Suprapubic skin (tissue), 4 donors: ENCODE data around the gene DDX41. TPM values are rescaled to one million over a fixed set of nuclear protein-coding genes. Genes with fewer than 3 reads are reported as not detected.
"Not testable (repeated sequence)": the region's sequence is repeated elsewhere in the genome, so short reads cannot be mapped to it uniquely, and the experiment has no call there.

ENCODE experiments used
- DNase-seq, 2 donors: peaks; one replicate each; pipeline ENCODE4 v3.0.0-alpha.2; 2019; ENCODE audit warnings: low spot score in 2 of 2
- H3K27ac ChIP-seq: fragments of 200-600 bp; sonication (generic); one replicate; pipeline ENCODE4 v1.5.1; 2019
- H3K27me3 ChIP-seq: fragments of 200-600 bp; sonication (generic); one replicate; pipeline ENCODE4 v1.5.1; 2019
- H3K36me3 ChIP-seq: fragments of 200-600 bp; sonication (generic); one replicate; pipeline ENCODE4 v1.5.1; 2019
- H3K4me1 ChIP-seq: fragments of 200-600 bp; sonication (generic); one replicate; pipeline ENCODE4 v1.5.1; 2019
- H3K4me3 ChIP-seq: fragments of 200-600 bp; sonication (generic); one replicate; pipeline ENCODE4 v1.5.1; 2019; ENCODE audit warnings: mild to moderate bottlenecking
- H3K9me3 ChIP-seq: fragments of 200-600 bp; sonication (generic); one replicate; pipeline ENCODE4 v1.5.1; 2019
- CTCF ChIP-seq, 2 donors: fragments of 200-600 bp in 1 of 2; fragments of 450-650 bp in 1 of 2; sonication (generic) in 1 of 2; IDR thresholded peaks; one replicate each; pipeline ENCODE4 v1.5.1; 2016 to 2019; ENCODE audit warnings: antibody characterized with exemption in 2 of 2, mild to moderate bottlenecking in 1 of 2, moderate library complexity in 1 of 2
- EP300 ChIP-seq: sonication (generic); formaldehyde crosslinking; IDR thresholded peaks from one replicate; pipeline ENCODE4 v1.6.1; 2017; ENCODE audit warnings: antibody characterized with exemption
- POLR2A ChIP-seq, 2 donors: fragments of 450-650 bp; IDR thresholded peaks; one replicate each; pipeline ENCODE4 v1.6.1; 2017; ENCODE audit warnings: antibody characterized with exemption in 2 of 2, mild to moderate bottlenecking in 2 of 2, moderate library complexity in 2 of 2
- POLR2AphosphoS5 ChIP-seq, 3 donors: sonication (generic); formaldehyde crosslinking; IDR thresholded peaks; one replicate each; pipeline ENCODE4 v1.6.1; 2017; ENCODE audit warnings: antibody characterized with exemption in 3 of 3
- WGBS: methylation state at CpG from one replicate; pipeline ENCODE4 v1.1.5; 2018; 5-methylcytosine and 5-hydroxymethylcytosine counted together
- total RNA-seq, 4 donors: library from RNA; depleted of rRNA; stranded (reverse); fragments of >200 nt; gene quantifications; one replicate each; pipeline ENCODE4 v1.1.0, GENCODE V29; 2016

DDX41 gene
- total RNA-seq, 4 donors from 2014 or later, result 83.8 to 148 (median 103) TPM

DNA sequence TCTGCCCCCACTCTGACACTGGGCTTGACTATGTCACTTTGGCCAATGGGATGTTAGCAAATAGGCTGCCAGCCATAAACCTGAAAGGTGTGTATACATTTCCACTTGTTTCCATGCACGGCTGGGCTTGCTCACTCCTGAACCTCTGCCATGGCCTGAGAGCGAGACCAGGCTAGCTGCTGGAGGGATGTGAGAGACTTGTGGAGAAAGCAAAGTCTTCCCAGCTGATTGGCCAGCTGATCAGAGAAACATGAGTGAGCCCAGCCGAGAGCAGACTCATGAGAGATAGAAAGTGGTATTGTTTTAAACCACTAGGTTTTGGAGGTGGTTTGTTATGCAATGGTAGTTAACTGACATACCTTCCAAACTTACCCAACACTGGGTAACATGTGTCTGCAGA lies 23.7 kb upstream of the DDX41 start:
- TF ChIP-seq POLR2AphosphoS5 (IDR thresholded peaks at IDR 0.05), result no peak
- Histone ChIP-seq H3K4me3 (no peak overlapping the region), H3K27me3 (no peaks in the 10 kb centered on the region), H3K4me1 (peaks cover 65% of the 10 kb centered on the region), H3K27ac (peak overlapping the region; percentile 62), H3K36me3 (peaks cover 28% of the 10 kb centered on the region), H3K9me3 (no peaks in the 10 kb centered on the region)
- 36% methylated on average over 3 of the region's 3 CpGs for WGBS
- DNase-seq, result no peak

DNA sequence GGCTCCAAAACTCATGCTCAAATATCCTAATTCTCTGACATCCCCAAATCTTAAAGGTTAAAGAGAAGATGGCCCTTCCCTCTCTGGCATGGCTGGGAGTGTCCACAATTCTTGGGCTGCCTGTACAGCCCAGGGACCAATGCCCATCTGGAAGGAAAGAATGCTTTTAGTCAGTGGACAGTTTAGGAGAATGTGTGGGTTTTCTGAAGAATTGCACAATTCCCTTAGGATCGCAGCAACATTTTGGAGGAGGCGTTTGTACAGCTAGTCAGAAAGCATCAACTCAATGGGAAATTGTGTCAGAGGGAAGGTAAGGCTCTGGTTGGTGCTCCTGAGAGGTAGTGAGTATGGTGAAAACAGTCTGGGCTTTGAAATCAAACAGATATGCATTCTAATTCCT lies 22.6 kb upstream of the DDX41 start:
- DNase-seq, result no peak
- Histone ChIP-seq H3K27ac (peak overlapping the region; percentile 62), H3K27me3 (no peaks in the 10 kb centered on the region), H3K36me3 (peaks cover 35% of the 10 kb centered on the region), H3K4me1 (peaks cover 55% of the 10 kb centered on the region), H3K4me3 (no peak overlapping the region), H3K9me3 (no peaks in the 10 kb centered on the region)
- WGBS, result 66% methylated on average over 2 of the region's 2 CpGs
- TF ChIP-seq POLR2AphosphoS5 (IDR thresholded peaks at IDR 0.05) (peak in 2 of 3 donors; percentile 17 to 24), POLR2A (IDR thresholded peaks at IDR 0.05) (no peak)

GRCh38 chr5:177538876-177539275 lies 22.1 kb upstream of the DDX41 start:
- peaks cover 38% of the 10 kb centered on the region for H3K36me3 ChIP-seq
- H3K4me1 ChIP-seq, result peaks cover 49% of the 10 kb centered on the region
- peak overlapping the region; percentile 62 for H3K27ac ChIP-seq
- no peaks in the 10 kb centered on the region for H3K27me3 ChIP-seq
- no peak for DNase-seq
- no peaks in the 10 kb centered on the region for H3K9me3 ChIP-seq
- WGBS, result 57% methylated on average over 10 of the region's 10 CpGs
- no peak overlapping the region for H3K4me3 ChIP-seq
- TF ChIP-seq CTCF (IDR thresholded peaks at IDR 0.05), result no peak
- TF ChIP-seq POLR2A (IDR thresholded peaks at IDR 0.05), result no peak

GRCh38 chr5:177537389-177538361 lies 20.9 kb upstream of the DDX41 start:
- H3K27ac ChIP-seq, result peak overlapping the region; percentile 4
- no peak overlapping the region for H3K4me3 ChIP-seq
- H3K4me1 ChIP-seq, result peaks cover 41% of the 10 kb centered on the region
- no peak for TF ChIP-seq CTCF (IDR thresholded peaks at IDR 0.05)
- TF ChIP-seq POLR2AphosphoS5 (IDR thresholded peaks at IDR 0.05), result no peak
- TF ChIP-seq EP300, result no peak
- TF ChIP-seq POLR2A (IDR thresholded peaks at IDR 0.05), result no peak
- 33% methylated on average over 15 of the region's 15 CpGs for WGBS
- H3K36me3 ChIP-seq, result peaks cover 44% of the 10 kb centered on the region
- DNase-seq, result no peak
- H3K27me3 ChIP-seq, result no peaks in the 10 kb centered on the region
- no peaks in the 10 kb centered on the region for H3K9me3 ChIP-seq

DNA sequence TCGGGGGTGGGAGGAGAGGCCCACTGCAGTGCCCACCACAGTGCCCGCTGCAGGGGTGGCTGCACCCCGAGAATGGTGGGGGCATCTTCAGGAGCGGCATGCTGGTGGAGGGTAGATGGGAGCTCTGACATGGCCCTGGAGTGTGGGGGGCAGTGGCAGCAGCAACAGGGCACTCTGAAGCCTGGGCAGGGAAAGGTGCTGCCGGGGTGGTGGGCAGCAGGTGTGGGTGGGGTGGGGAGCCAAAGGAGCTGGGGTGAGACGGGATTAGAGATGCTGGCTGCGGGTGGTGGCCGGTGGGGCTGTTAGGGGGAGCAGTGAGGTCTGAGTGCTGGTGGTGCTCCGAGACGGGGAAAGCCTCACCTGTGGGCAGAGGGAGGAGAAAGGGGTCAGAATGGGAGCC lies 19.6 kb upstream of the DDX41 start:
- WGBS, result 92% methylated on average over 10 of the region's 10 CpGs
- H3K9me3 ChIP-seq, result no peaks in the 10 kb centered on the region
- no peak for DNase-seq
- no peak overlapping the region for H3K4me3 ChIP-seq
- TF ChIP-seq EP300, result no peak
- no peak for TF ChIP-seq POLR2AphosphoS5 (IDR thresholded peaks at IDR 0.05)
- no peak for TF ChIP-seq CTCF (IDR thresholded peaks at IDR 0.05)
- TF ChIP-seq POLR2A (IDR thresholded peaks at IDR 0.05), result no peak
- H3K27ac ChIP-seq, result no peak overlapping the region
- H3K36me3 ChIP-seq, result peaks cover 57% of the 10 kb centered on the region
- no peaks in the 10 kb centered on the region for H3K27me3 ChIP-seq
- peaks cover 43% of the 10 kb centered on the region for H3K4me1 ChIP-seq

DNA sequence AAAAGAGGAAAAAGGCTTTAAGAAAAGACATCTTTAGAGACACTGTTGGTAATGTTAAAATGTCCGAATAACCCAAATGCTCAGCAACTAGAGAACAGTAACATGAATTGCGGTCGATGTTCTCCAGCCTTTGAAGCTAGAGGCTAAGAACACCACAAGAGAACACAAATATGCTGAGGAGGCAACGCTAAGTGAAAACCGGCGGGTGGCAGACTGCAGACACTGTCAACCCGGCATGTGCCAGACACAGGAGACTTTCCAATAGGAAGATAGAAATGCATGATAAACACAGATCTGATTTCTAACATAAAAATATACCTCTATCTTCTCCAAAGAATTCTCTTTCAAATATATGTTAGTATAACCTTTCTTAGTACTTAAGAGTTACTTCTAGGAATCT lies 18.4 kb upstream of the DDX41 start:
- Histone ChIP-seq H3K9me3 (no peaks in the 10 kb centered on the region), H3K27ac (no peak overlapping the region), H3K4me3 (no peak overlapping the region), H3K4me1 (peaks cover 48% of the 10 kb centered on the region), H3K27me3 (no peaks in the 10 kb centered on the region), H3K36me3 (peaks cover 70% of the 10 kb centered on the region)
- no peak for TF ChIP-seq EP300
- TF ChIP-seq CTCF (IDR thresholded peaks at IDR 0.05), result no peak
- WGBS, result 92% methylated on average over 7 of the region's 7 CpGs
- no peak for DNase-seq

DNA sequence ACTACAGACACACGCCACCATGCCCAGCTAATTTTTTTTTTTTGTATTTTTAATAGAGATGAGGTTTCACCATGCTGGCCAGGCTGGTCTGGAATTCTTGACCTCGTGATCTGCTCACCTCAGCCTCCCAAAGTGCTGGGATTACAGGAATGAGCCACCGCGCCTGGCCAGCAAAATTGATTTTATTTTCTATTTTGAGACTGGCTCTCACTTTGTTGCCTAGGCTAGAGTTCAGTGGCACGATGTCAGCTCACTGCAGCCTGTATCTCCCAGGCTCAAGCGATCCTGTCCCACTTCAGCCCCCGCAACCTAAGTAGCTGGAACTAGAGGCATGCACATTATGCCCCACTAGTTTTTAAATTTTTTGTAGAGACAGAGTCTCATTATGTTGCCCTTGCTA lies 17.7 kb upstream of the DDX41 start:
- H3K4me3 ChIP-seq, DNase-seq, H3K9me3 ChIP-seq, H3K27me3 ChIP-seq, H3K27ac ChIP-seq: not testable (repeated sequence)
- H3K36me3 ChIP-seq, result peaks cover 76% of the 10 kb centered on the region
- 93% methylated on average over 7 of the region's 7 CpGs for WGBS
- H3K4me1 ChIP-seq, result peaks cover 47% of the 10 kb centered on the region
